ENCODE results near the gene ROPN1L.
"Not testable (repeated sequence)": the region's sequence is repeated elsewhere in the genome, so short reads cannot be mapped to it uniquely, and the experiment has no call there.

Gene ROPN1L

GRCh38 chr5:10441083-10441991 lies at the start of gene ROPN1L:
ROPN1L (plus strand) TSS chr5:10441879; CDS start chr5:10442168, 289 bp downstream.
- DNase-seq = peak; percentile 90

DNA sequence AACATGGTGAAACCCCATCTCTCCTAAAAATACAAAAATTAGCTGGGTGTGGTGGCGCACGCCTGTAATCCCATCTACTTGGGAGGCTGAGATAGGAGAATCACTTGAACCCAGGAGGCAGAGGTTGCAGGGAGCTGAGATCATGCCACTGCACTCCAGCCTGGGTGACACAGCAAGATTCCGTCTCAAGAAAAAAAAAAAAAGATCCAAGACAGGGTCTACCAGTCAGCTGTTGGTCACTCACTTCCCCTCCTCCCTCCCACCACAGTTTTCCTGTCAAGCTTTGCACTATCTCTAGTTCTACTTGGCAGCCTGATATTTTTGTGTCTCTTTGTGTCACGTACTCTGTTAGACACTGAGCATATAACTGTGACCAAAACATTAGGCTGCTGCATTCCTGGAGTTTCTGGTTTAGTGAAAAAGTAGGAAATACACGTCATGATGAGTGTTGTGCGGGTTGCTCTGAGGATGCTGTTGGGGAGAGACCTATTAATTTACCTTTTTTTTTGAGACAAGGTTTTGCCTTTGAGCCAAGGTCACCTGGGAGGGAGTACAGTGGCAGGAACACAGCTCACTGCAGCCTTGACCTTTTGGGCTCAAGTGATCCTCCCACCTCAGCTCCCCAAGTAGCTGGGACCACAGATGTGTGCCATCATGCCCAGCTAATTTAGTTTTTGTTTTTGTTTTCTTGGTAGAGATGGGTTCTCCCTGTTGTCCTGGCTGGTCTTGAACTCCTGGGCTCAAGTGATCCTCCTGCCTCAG lies 48.9 kb upstream of the ROPN1L start:
- DNase-seq = not testable (repeated sequence)

DNA sequence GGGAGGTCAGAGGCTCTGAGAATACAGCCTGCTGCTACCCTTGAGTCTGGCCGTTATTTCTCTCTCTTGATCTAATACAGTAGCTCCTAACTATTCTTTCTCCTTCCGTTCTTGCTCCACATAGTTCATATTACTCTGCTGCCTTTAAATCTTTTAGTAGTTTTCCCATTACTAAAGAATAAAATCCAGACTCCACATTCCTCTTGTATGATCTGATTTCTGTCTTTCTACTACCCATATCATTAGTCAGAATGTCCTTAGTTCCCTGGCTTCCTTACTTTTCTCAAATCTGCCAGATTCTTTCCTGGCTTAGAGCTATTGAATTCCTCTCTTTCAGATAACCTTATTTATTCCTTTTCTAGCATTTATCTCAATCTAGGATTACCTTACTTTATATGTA lies 48.2 kb upstream of the ROPN1L start:
- DNase-seq = no peak

DNA sequence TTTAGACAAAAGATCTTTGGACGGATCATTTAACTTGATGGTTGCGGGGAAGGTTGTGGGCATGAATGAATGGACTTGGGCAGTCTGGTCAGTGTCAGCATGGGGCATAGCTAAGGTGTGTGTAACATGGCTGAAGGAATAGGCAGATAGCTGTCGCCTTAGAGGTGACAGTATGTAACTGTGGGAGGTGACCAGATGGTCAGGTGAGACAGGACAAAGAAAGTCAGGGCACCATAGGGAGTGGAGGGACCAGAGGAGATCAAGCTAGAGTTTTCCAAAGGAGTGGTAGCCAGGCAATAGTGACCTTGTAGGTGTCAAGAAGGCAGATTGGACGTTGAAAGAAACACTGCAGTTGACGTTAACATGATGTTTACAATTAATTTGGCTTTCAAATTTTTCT lies 45.1 kb upstream of the ROPN1L start:
- DNase-seq = no peak

GRCh38 chr5:10399839-10400238 lies 41.8 kb upstream of the ROPN1L start:
- DNase-seq = no peak

DNA sequence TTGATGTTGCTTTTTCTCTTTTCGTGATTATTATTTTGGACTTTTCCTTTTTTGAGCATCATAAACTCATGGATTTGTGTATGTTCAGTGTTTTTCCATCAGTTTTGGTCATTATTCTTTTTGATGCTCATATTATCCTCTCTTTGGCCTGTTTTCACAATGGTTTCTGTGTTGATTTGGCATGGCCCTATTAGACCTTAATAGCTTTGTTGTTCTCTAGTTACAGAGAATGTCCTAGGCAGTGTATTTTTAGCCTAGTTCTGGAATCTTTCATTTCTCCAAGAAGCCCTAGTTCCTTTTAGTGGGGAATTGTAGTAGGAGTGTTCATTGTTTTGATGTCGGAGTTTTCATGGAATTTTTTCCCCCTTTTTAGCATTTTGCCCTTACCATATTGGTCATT lies 41.3 kb upstream of the ROPN1L start:
- no peak for DNase-seq

GRCh38 chr5:10400831-10401230 lies 40.8 kb upstream of the ROPN1L start:
- DNase-seq = no peak

GRCh38 chr5:10401498-10401897 lies 40.2 kb upstream of the ROPN1L start:
- DNase-seq = peak; percentile 15

DNA sequence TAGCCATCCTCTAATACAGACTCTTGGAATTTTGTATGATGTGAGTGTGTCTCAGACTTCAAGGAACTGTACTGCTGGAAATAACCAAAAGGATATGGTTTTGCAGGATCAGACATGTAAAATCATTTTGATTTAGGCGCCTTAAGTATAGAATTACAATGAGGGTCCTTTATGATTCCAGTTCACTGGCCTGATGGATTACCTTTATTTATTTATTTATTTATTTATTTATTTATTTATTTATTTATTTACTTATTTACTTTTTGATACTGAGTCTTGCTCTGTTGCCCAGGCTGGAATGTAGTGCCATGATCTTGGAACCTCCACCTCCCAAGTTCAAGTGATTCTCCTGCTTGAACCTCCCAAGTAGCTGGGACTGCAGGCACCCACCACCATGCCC lies 37.9 kb upstream of the ROPN1L start:
- no peak for DNase-seq

DNA sequence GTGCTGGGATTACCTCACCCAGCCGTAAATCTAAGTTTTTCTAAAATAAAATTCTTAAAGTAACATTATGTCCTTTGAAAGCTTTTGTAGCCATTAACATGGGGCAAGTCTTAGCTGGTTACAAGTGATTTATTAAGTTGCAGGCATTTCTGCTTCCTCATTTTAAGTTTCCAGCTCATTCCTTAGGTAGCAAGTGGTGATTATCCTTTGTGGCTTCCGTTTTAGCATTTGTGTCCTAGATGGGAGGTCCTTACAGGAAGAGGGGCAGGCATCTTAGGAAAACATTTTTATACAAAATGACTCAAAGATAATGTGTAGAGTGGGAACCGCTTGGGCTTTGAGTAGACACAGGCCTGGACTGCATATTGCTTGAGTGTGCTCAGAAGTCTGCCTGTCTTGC lies 35.0 kb upstream of the ROPN1L start:
- DNase-seq = no peak

DNA sequence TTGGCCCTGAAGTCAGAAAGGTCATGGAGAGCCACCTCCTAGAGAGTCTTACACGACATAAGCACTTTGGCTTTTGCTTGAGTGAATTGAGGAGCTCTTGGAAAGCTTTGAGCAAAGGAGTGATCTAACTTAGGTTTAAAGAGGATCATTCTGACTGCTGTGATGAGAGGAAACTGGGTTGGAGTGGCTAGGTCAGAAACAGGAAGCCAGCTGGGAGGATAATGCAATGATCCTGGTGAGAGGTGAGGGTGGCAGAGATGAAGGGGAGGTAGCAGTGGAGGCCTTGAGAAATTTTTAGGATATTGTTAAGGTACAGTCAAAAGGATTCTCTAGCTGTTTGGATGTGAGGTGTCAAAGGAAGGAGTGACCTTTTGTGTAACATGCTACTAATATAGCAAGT lies 32.2 kb upstream of the ROPN1L start:
- peak; percentile 6 for DNase-seq

DNA sequence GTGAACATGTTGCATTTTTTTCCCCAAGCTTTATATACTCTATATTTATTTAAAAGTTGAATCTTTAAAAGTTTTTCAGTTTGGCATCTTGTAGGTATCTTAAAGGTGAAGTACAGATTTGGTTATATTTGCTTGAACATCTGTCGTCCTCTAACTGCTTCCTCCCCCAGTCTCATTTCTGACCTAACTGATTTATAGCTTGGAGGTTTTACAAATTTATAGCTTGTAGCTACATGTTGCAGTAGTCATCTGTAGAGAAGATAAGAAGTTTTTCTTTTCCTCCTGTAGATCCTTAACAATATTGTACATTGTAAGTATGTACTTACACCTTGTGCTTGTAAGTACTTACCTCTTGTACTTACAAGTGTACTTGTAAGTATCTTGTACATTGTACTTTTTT lies 31.0 kb upstream of the ROPN1L start:
- no peak for DNase-seq

DNA sequence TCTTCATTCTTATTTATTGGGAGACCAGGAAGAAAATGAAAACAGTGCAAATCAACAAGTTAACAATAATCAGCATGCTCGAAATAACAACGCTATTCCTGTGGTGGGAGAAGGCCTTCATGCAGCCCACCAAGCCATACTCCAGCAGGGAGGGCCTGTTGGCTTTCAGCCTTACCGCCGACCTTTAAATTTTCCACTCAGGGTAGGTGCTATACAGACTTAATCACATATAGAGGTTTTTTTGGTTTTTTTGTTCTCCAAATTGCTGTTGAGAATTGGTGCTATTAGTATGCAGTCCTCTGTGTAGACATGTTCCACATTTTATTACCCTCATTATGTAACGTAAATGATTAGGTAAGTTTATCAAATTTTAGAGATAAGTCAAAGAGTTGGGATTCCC lies 30.3 kb upstream of the ROPN1L start:
- no peak for DNase-seq

DNA sequence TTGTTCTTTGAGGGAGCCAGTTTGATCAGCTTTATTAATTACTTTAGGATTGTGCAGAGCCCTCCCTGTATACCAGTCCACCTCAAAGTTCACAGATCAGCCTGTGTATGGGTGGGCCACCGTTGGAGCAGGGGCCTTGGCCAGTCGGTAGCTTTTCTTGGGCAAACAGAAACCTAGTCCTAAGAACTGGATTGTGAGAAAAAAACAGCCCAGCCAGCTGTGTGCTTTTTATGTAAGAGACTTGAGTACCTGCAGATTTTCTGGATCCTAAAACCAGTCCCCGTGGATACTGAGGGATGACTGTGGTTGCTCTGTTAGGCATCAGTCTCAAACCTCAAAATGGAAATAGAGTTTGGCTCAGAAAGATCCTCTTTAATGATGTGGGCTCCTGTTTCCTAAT lies 24.8 kb upstream of the ROPN1L start:
- no peak for DNase-seq

DNA sequence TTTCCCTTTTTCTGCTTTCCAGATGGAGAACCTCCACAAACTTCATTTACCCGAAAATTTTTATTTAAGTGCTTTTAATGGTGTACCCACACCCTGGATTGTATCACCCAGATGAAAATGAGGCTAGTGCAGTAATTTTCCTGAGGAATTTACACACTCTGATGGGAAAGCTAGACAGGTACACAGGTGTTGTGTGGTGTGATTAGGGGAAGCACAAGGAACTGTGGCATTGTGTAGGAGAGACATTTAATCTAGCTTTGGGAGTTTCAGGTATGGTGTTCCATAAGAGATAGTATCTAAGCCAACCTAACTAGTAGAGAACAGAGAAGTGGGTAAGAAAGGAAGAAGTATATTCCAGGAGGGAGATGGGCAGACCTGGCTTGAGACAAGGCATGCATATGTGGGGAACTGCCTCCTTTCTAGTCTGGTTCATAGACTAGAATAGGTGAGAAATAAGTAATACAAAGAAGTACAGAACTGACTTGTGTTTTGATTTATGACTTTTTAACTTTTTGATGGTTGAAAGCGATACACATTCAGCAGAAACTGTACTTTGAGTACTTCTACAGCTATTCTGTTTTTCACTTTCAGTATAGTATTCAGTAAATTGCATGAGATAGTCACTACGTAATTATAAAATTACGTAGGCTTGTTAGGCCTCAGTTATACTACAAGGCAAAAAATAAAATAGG lies 22.9 kb upstream of the ROPN1L start:
- DNase-seq = peak; percentile 21

DNA sequence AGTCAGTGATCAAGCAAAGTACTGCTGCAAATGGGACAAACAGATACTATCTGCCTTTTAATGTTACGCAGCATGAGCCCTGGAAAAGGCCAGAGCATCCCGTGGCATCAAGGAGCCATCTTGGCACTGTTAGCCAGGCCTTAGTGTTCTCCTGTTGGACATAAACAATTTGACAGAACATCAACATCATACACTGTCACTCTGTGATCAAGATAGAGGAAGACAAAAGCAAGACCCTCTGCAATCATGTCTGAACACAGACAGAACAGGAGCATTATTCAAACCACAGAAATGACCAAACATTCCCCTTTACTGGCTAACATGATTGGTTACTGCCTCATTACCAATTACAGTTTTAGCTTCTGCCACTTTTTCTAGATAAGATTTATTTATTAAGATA lies 21.2 kb upstream of the ROPN1L start:
- DNase-seq = no peak

DNA sequence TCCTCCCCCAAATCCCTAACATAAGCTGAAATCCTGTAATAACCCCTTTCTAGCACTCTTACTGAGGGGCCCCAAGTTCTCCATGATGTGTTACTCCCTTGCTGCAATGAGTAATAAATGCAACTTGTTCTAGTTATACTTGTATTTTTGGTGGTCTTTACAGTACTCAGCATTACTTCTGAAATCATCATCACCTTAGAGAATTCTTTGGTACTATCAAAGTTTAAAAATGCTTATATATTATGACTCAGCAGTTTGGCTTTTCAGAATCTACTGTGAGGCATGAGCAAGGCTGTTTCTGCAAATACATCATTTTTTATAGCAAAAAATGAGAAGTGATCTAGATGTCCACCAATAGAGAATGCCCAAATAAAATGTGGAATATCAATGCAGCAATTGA lies 20.7 kb upstream of the ROPN1L start:
- DNase-seq = peak; percentile 8

DNA sequence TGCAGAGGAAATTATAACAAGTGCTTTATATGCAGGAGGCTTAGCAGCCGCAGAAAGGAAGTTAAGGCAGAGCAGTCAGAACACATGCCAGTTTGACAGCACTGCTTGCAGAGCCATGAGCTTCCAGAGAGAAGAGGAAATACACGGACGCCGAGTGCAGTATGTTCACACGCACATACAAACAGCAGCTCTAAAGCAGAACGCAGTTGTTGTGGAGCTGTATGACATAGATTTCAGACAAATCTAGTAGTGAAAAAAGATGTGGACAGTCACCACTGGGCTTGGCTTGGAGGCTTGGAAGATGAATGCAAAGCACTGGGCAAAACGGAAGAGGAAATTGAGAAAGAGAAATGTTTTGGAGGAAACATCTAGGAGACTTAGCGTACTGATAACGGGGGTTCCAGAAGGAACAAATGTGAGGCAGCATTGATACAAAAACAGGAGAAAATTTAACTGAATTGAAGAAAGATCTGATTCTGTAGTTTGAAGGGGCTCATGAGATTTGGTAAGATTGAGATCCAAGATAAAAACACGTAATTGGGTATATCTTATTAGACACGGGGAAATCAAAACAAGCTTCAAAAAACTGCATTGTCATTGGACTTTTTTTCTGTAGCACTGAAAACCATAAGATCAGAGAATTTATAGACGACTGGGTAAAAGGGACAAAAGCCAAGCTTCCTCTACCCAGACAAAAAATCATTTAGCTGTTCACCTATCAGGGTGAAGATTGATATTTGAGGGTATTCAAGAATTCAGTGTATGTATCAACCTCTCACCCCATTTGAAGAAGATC lies 19.6 kb upstream of the ROPN1L start:
- DNase-seq = peak; percentile 25

DNA sequence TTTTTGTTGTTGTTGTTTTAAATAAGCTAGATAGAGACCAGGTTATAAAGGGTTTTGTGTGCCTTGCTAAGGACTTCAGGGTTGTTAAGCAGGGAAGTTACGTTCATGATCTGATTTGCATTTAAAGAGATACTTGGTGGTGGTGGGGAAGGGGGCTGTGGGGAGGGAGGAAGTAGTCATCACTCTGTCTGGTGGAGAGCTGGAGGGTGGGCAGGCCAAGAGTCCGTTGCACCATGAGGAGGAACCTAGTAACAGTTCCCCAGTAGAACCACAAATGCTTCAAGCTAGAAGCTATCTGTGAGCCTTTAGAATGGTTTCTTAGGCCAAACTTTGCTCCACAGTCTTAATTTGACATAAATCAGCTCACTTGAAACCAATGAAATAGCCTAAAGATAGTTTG lies 18.7 kb upstream of the ROPN1L start:
- no peak for DNase-seq

GRCh38 chr5:10424124-10424731 lies 17.5 kb upstream of the ROPN1L start:
- peak; percentile 25 for DNase-seq

DNA sequence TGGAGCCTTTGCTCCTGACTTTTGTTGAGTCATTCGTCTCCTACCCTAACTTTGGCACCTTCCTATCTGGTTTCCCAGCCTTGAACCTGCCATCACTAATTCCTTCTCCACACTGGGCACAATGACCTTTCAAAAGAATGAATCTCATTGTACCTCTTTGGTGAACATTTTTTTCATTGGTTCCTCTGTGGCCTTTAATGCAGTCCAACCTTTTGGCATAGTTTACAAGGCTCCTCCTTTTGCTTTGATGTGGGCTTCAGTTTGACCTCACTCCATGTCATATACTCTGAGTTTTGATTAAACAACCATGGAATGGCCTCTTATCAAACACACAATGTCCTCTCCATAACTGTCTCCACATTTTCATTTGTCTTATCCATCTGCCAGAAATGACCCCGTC lies 14.5 kb upstream of the ROPN1L start:
- DNase-seq = no peak

DNA sequence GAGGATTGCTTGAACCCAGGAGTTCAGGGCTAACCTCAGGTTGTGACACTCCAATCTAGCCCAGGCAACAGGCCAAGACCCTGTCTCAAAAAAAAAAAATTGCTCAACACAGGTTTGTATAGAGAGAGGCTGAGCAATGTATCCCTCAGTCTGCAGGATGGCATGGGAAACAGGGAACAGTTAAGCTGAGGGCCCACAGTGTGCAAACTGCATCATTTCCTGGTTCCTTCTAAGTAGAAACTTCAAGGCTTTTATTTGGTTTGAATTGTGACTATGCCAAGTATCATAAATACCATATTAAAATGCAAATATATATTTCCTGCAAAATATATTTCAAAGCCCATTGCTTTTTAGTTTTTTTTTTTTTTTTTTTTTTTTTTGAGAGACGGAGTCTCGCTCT lies 13.7 kb upstream of the ROPN1L start:
- DNase-seq = no peak

All from activated CD4-positive, alpha-beta T cell treated with anti-CD3 and anti-CD28 coated beads, Interleukin-2, Interleukin-6, amounts not matched to agents 100 ng/mL and 50 ng/mL, durations not matched to agents 16 hours and 8 hours (primary cell).